ENCODE data around the gene C1orf56. TPM values are rescaled to one million over a fixed set of nuclear protein-coding genes. Genes with fewer than 3 reads are reported as not detected.

C1orf56 gene
- total RNA-seq, 1 experiment from 2014 or later: 2.8 TPM

- Histone ChIP-seq H3K4me3 (ENCODE audit: low read length) (peak within 1 kb of the TSS; percentile 86), H3K4me2 (ENCODE audit: low read length) (peak within 1 kb of the TSS; percentile 92), H3K9me3 (ENCODE audit: low read length) (no peaks in the 10 kb centered on the region), H3K4me1 (ENCODE audit: insufficient read depth, low read length) (peaks cover 37% of the 10 kb centered on the region), H3K9ac (ENCODE audit: low read length) (peak within 1 kb of the TSS; percentile 47), H3K27me3 (ENCODE audit: low read length) (no peaks in the 10 kb centered on the region), H4K20me1 (ENCODE audit: low read length) (no peaks in the 10 kb centered on the region), H3K36me3 (ENCODE audit: low read depth, low read length) (no peaks in the 10 kb centered on the region), H3K9me2 (replicated peaks; ENCODE audit: low read length) (no peaks in the 10 kb centered on the region), H3F3A (ENCODE audit: low read length, unreplicated experiment) (peaks cover 6% of the 10 kb centered on the region), H3K79me2 (ENCODE audit: low read length) (peaks cover 27% of the 10 kb centered on the region), H3K27ac (ENCODE audit: low read length) (peak within 1 kb of the TSS; percentile 82), H2AFZ (ENCODE audit: low read length) (peak within 1 kb of the TSS; percentile 75)
- DNase-seq (peak; percentile 80), ATAC-seq (peak; percentile 69)
- TSS peak; percentile 57 for BruUV-seq (replicated peaks)
- intact Hi-C loops (cut with micrococcal nuclease): loop anchor here (1.0 to 10.0 kb wide), 4 partner anchors 27 to 382 kb away; partner anchors contain the start of genes C1orf56, ENSA and GOLPH3L
- TF ChIP-seq EZH2 (IDR thresholded peaks at IDR 0.05; ENCODE audit: low read length, unreplicated experiment) (no peak), CTCF (conservative IDR thresholded peaks at IDR 0.05; ENCODE audit: low read depth, low read length) (peak; percentile 64)
- ChIA-PET CTCF (interaction anchor here (0.6 to 1.7 kb wide), 5 partner anchors 9 to 81 kb away, joined by 4 to 17 read pairs (median 5); partner anchors contain the start of gene CERS2), POLR2A (ENCODE audit: unreplicated experiment) (interaction anchor here (0.6 to 0.9 kb wide), 4 partner anchors 32 to 460 kb away, joined by 3 to 7 read pairs (median 5); partner anchors contain the start of genes CERS2 and GABPB2)
These were observed 41.1 kb upstream of the C1orf56 start, which contains the start of gene MINDY1 for GRCh38 chr1:151006327-151007052. MINDY1 (minus strand) TSS chr1:151006902; CDS start chr1:151002617, 4,285 bp downstream.

GRCh38 chr1:151007853-151008243, 39.7 kb upstream of the C1orf56 start:
- DNase-seq (no peak), ATAC-seq (no peak)
- Histone ChIP-seq H3K4me2 (ENCODE audit: low read length) (peak overlapping the region; percentile 92), H3K9ac (ENCODE audit: low read length) (peak overlapping the region; percentile 47), H3K4me1 (ENCODE audit: insufficient read depth, low read length) (peaks cover 37% of the 10 kb centered on the region), H3F3A (ENCODE audit: low read length, unreplicated experiment) (peaks cover 6% of the 10 kb centered on the region), H3K27ac (ENCODE audit: low read length) (peak overlapping the region; percentile 82), H3K4me3 (ENCODE audit: low read length) (peak overlapping the region; percentile 86), H3K79me2 (ENCODE audit: low read length) (peaks cover 32% of the 10 kb centered on the region), H2AFZ (ENCODE audit: low read length) (peak overlapping the region; percentile 13), H3K9me2 (replicated peaks; ENCODE audit: low read length) (no peaks in the 10 kb centered on the region), H3K9me3 (ENCODE audit: low read length) (no peaks in the 10 kb centered on the region), H3K27me3 (ENCODE audit: low read length) (no peaks in the 10 kb centered on the region), H4K20me1 (ENCODE audit: low read length) (no peaks in the 10 kb centered on the region), H3K36me3 (ENCODE audit: low read depth, low read length) (no peaks in the 10 kb centered on the region)
- ChIA-PET CTCF (no interaction called here), POLR2A (ENCODE audit: unreplicated experiment) (no interaction called here)
- BruUV-seq (replicated peaks): no TSS peak
- TF ChIP-seq EZH2 (IDR thresholded peaks at IDR 0.05; ENCODE audit: low read length, unreplicated experiment): no peak
- no peak for TF ChIP-seq EZH2phosphoT487 (IDR thresholded peaks at IDR 0.05; ENCODE audit: borderline replicate concordance, low read length)
- no peak for TF ChIP-seq CTCF (conservative IDR thresholded peaks at IDR 0.05; ENCODE audit: low read depth, low read length)
- intact Hi-C loops (cut with micrococcal nuclease): loop anchor here (5.0 to 10.0 kb wide), 3 partner anchors 39 to 383 kb away; partner anchors contain the start of genes C1orf56, ENSA and GOLPH3L

Data from PC-3 (cell line).